Glutamatergic neuron (in vitro differentiated cells): Measurements from ENCODE around the gene TNS3. TPM values are rescaled to one million over a fixed set of nuclear protein-coding genes. Genes with fewer than 3 reads are reported as not detected.

Experiments
- DNase-seq: peaks from one replicate; pipeline ENCODE4 v3.0.0; 2022
- H3K27ac Mint-ChIP-seq: one replicate; pipeline ENCODE4 v1.8.0; 2020; ENCODE audit warnings: mild to moderate bottlenecking, mixed read lengths, inconsistent platforms; ENCODE audit not compliant: unreplicated experiment
- H3K27me3 Mint-ChIP-seq: one replicate; pipeline ENCODE4 v1.8.0; 2020; ENCODE audit warnings: mild to moderate bottlenecking, moderate library complexity, mixed read lengths, inconsistent platforms; ENCODE audit not compliant: unreplicated experiment
- H3K36me3 Mint-ChIP-seq: one replicate; pipeline ENCODE4 v1.8.0; 2020; ENCODE audit warnings: mild to moderate bottlenecking, mixed read lengths, inconsistent platforms; ENCODE audit not compliant: unreplicated experiment
- H3K4me1 Mint-ChIP-seq: one replicate; pipeline ENCODE4 v1.8.0; 2020; ENCODE audit warnings: mild to moderate bottlenecking, low read depth, mixed read lengths, inconsistent platforms; ENCODE audit not compliant: unreplicated experiment
- H3K4me3 Mint-ChIP-seq: one replicate; pipeline ENCODE4 v1.8.0; 2020; ENCODE audit warnings: mild to moderate bottlenecking, mixed read lengths, inconsistent platforms; ENCODE audit not compliant: unreplicated experiment
- H3K9me3 Mint-ChIP-seq: one replicate; pipeline ENCODE4 v1.8.0; 2020; ENCODE audit warnings: mild to moderate bottlenecking, moderate library complexity, mixed read lengths, inconsistent platforms; ENCODE audit not compliant: unreplicated experiment
- CTCF ChIP-seq: fragments of 200-600 bp; sonication (generic); IDR thresholded peaks from one replicate; pipeline ENCODE4 v1.5.0; 2021; ENCODE audit not compliant: partially characterized antibody, unreplicated experiment
- total RNA-seq: library from RNA; stranded (reverse); fragmentation: NEBNext Ultra II Directional; extraction: Animal tissue kit (Norgen Biotek cat#: 25700); gene quantifications from one replicate; pipeline ENCODE4 v1.2.1, GENCODE V29; 2021; ENCODE audit not compliant: unreplicated experiment

Gene TNS3
- total RNA-seq, 1 donor from 2014 or later = 3.8 TPM

DNA sequence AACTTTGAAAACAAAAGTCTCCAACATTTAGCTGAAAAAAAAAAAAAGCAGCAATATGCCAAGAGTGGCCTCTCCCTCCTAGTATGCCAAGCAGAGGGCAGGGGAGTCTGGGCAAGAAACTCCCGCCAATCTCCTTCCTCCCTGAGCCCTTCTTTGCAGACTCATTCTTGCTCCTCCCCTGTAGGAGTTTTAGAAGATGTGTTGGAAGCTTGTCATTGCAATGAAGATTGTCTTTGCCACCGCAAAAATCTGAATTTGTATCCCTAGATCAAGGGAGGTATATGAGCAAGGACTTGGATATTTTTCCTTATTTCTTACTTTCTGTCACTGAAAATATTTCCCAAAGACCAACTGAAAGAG is 2.6 kb upstream of the TNS3 start:
- Mint-ChIP-seq H3K4me1 (peaks cover 8% of the 10 kb centered on the region), H3K4me3 (no peak overlapping the region), H3K36me3 (no peaks in the 10 kb centered on the region), H3K9me3 (no peaks in the 10 kb centered on the region), H3K27me3 (peaks cover 16% of the 10 kb centered on the region), H3K27ac (no peak overlapping the region)
- TF ChIP-seq CTCF = no peak
- no peak for DNase-seq

DNA sequence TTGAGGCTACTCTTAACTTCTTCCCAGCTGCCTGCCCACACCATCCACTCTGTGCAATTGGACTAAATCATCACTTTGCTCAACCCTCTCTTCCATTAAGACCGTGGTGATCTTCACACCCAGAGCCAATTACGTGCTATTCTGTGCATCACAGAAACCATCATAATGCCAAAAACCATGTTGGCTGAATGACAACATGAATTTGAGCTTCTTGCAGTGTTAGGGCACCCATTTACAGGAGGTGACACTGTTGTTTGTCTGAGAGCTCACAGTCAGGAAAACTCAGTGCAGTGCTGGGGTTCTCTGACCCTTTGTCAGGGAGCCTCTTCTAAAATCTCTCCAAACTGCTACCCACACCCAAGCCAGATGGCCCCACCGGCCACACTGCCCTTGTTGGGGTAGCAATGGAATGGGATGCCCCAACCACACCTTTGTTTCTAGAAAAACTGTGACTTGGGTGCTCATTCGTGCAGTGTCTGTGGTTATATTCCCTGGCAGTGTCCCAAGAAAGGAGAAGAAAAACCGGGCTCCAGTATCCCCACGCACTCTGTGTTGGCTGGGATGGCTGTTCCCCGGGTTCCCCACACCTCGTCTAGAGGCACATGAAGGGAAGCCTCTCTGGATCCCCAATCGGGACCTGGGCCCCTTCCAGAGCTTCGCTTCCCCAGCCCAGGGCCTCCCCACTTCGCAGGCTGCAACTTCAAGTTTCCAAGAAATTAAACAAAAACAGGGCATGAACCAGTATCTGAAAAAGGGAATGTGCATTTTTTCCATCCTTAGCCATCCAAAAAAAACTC is 2.0 kb upstream of the TNS3 start:
- Mint-ChIP-seq H3K9me3 (no peaks in the 10 kb centered on the region), H3K27ac (no peak overlapping the region), H3K36me3 (no peaks in the 10 kb centered on the region), H3K4me3 (no peak overlapping the region), H3K4me1 (peaks cover 8% of the 10 kb centered on the region), H3K27me3 (peaks cover 16% of the 10 kb centered on the region)
- DNase-seq = no peak
- TF ChIP-seq CTCF = no peak

GRCh38 chr7:47582764-47583738 is 1.1 kb upstream of the TNS3 start:
- no peak for TF ChIP-seq CTCF
- peaks cover 8% of the 10 kb centered on the region for H3K4me1 Mint-ChIP-seq
- no peak overlapping the region for H3K27ac Mint-ChIP-seq
- H3K36me3 Mint-ChIP-seq = no peaks in the 10 kb centered on the region
- no peak for DNase-seq
- no peaks in the 10 kb centered on the region for H3K9me3 Mint-ChIP-seq
- H3K27me3 Mint-ChIP-seq = peaks cover 16% of the 10 kb centered on the region
- peak overlapping the region; percentile 19 for H3K4me3 Mint-ChIP-seq

- Mint-ChIP-seq H3K4me1 (peaks cover 8% of the 10 kb centered on the region), H3K4me3 (peak overlapping the region; percentile 88), H3K27ac (no peak overlapping the region), H3K27me3 (peaks cover 16% of the 10 kb centered on the region), H3K36me3 (no peaks in the 10 kb centered on the region), H3K9me3 (no peaks in the 10 kb centered on the region)
- peak; percentile 35 for DNase-seq
- no peak for TF ChIP-seq CTCF
Observed at GRCh38 chr7:47581438-47581803, 490 bp downstream of the TNS3 start.
